Thoracic aorta (tissue), 2 donors: Measurements from ENCODE around the gene ATXN7. TPM values are rescaled to one million over a fixed set of nuclear protein-coding genes. Genes with fewer than 3 reads are reported as not detected.

ENCODE experiments used
- ATAC-seq: fragments of 150-250 bp; one replicate; pipeline ENCODE4 v1.8.0; 2017; ENCODE audit warnings: low read depth; ENCODE audit not compliant: insufficient number of reproducible peaks, low FRiP score
- DNase-seq: peaks from one replicate; pipeline ENCODE4 v3.0.0-alpha.2; 2020; ENCODE audit warnings: low spot score
- H3K27ac ChIP-seq, 2 donors: fragments of 200-600 bp; sonication (generic); 1 replicate in 1 of 2; 2 replicates in 1 of 2; pipeline ENCODE4 v1.5.1; 2016; ENCODE audit warnings: mild to moderate bottlenecking in 2 of 2, moderate library complexity in 2 of 2
- H3K27me3 ChIP-seq: fragments of 200-600 bp; sonication (generic); replicated peaks from 2 replicates; pipeline ENCODE4 v1.6.0; 2016; ENCODE audit warnings: mild to moderate bottlenecking; ENCODE audit not compliant: insufficient read depth
- H3K36me3 ChIP-seq: fragments of 200-600 bp; sonication (generic); one replicate; pipeline ENCODE4 v1.5.1; 2016
- H3K4me1 ChIP-seq, 2 donors: fragments of 200-600 bp; sonication (generic); 1 replicate in 1 of 2; 2 replicates in 1 of 2; pipeline versions ENCODE4 v1.5.1 to v1.6.0; 2016; ENCODE audit warnings: low read depth in 2 of 2, mild to moderate bottlenecking in 1 of 2; ENCODE audit not compliant: control insufficient read depth in 1 of 2
- H3K4me3 ChIP-seq: fragments of 200-600 bp; sonication (generic); 2 replicates; pipeline ENCODE4 v1.5.1; 2016; ENCODE audit warnings: mild to moderate bottlenecking
- H3K9me3 ChIP-seq: fragments of 200-600 bp; sonication (generic); 2 replicates; pipeline ENCODE4 v1.5.1; 2016
- total RNA-seq, 2 donors: library from RNA; depleted of rRNA; stranded (reverse); fragments of >200 nt; gene quantifications; one replicate each; pipeline versions ENCODE4 v1.1.0 to v1.2.3, GENCODE V29; 2016
- TF ChIP-seq, protein P1 (sequence below): fragments of 200-600 bp; sonication (generic); IDR thresholded peaks from one replicate; pipeline ENCODE4 v1.5.1; 2019; ENCODE audit warnings: antibody characterized with exemption

ATXN7 gene
- total RNA-seq, 2 donors from 2014 or later = 32.5 to 38.4 TPM

DNA sequence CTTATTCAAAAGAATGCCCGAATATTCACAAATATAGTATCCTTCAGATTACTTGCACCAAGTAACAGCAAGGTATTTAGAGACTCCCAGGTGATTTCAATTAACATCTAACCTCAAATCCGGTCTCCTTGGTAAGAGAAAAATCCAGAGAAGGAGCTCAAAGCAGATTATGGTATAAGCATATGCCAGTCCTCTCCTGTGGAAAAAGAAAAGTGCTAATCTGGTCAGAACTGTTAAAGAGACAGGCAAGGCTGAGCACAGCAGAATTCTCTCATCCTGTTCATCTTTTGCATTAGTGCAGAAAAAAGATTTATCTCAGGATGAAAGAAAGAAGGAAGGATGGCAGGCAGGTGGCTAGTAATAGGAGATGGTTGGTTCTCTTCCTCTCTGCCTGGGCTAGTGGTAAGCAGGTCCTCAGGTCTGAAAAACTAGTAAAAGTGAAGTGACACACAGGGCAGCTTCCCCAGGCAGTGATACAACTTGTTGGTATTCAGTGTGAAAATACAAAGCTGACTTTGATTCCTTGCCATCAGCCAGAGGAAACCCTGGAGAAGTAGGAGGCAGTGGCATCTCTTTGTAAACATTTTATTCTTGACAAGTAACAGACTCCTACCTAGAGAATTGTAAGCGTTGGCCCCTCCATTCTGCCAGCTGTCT, 14.2 kb downstream of the ATXN7 start:
- no peaks in the 10 kb centered on the region for H3K36me3 ChIP-seq
- TF ChIP-seq, protein P1, sequence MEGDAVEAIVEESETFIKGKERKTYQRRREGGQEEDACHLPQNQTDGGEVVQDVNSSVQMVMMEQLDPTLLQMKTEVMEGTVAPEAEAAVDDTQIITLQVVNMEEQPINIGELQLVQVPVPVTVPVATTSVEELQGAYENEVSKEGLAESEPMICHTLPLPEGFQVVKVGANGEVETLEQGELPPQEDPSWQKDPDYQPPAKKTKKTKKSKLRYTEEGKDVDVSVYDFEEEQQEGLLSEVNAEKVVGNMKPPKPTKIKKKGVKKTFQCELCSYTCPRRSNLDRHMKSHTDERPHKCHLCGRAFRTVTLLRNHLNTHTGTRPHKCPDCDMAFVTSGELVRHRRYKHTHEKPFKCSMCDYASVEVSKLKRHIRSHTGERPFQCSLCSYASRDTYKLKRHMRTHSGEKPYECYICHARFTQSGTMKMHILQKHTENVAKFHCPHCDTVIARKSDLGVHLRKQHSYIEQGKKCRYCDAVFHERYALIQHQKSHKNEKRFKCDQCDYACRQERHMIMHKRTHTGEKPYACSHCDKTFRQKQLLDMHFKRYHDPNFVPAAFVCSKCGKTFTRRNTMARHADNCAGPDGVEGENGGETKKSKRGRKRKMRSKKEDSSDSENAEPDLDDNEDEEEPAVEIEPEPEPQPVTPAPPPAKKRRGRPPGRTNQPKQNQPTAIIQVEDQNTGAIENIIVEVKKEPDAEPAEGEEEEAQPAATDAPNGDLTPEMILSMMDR = no peak
- no peak overlapping the region for H3K4me3 ChIP-seq
- H3K9me3 ChIP-seq = no peaks in the 10 kb centered on the region
- H3K27ac ChIP-seq = no peak overlapping the region
- DNase-seq (no peak), ATAC-seq (no peak)
- H3K4me1 ChIP-seq = peaks cover 10 to 30% of the 10 kb centered on the region in 2 donors
- no peaks in the 10 kb centered on the region for H3K27me3 ChIP-seq

DNA sequence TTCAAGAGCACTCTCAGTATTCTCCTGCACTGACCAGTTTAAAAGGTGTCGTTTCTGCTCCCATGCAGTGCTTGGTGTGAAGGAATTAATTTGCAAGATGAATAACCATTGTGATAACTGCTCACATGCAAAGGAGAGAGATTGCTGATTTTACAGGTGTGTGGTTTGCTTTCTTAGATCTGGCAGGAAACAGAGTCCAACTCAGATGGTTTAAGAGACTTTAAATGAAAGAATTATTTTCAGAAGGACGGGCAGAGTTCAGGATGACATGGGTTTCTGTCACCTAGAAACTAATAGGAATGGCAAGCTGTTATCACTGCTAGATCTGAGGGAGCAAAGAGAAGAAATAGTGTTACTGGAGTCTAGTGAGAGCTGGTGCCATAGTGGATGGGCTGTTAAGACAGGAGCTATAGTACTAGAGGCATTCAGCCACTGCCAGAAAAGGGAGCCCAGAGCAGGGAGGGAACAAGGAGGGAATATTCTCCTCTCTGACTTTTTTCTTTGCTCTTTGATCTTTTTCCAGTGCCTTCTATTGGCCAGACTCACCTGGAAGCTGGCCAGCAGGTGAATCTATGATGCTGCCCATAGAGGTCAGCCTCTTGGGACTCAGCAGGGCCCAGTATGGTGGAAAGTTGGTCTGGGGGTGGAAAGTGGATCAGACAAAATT, 14.9 kb downstream of the ATXN7 start:
- H3K36me3 ChIP-seq = no peaks in the 10 kb centered on the region
- H3K27me3 ChIP-seq = no peaks in the 10 kb centered on the region
- no peak overlapping the region for H3K4me3 ChIP-seq
- TF ChIP-seq, protein P1 = no peak
- no peak for DNase-seq
- H3K4me1 ChIP-seq = peaks cover 10 to 30% of the 10 kb centered on the region in 2 donors
- no peak for ATAC-seq
- H3K9me3 ChIP-seq = no peaks in the 10 kb centered on the region
- no peak overlapping the region for H3K27ac ChIP-seq

DNA sequence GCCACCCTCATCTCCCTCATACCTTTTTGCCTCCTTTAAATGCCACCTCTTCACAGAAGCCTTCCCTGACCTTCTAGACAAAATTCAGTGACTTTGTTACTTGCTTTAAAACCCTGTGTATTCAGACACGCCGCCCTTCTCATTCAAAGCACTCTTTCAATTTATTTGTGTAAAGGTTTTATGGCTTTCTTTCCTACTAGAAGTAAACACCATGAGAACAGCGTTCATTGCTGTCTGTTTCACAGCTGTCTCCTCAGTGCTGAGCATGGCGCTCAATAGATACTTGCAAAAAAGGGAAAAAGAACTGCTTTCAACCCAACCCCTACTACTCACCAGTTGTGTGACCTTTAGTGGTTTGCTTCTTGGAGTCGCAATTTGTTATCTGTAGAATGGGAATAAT, 17.0 kb downstream of the ATXN7 start:
- Histone ChIP-seq H3K9me3 (no peaks in the 10 kb centered on the region), H3K27me3 (no peaks in the 10 kb centered on the region), H3K27ac (no peak overlapping the region), H3K4me1 (peaks cover 4 to 23% of the 10 kb centered on the region in 2 donors), H3K36me3 (no peaks in the 10 kb centered on the region), H3K4me3 (no peak overlapping the region)
- TF ChIP-seq, protein P1 = no peak
- DNase-seq = no peak
- no peak for ATAC-seq

DNA sequence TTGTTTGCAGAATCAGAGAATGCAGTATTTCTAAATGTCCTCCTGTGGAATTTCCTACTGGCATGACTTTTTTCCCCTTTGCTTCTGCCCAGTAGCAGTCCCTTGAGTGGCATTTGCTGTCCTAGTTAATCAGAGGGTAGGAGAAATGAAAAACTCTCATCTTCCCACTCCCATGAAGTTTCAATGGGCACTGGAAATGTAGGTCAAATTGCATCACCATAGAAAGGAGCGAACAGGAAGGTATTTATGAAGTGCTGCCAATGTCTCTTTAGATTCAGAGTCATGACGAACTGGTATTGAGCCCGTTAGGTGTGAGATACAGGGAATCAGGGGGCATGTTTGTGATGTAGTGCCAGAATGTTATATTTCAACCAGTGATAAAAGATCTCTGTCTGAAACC, 23.2 kb downstream of the ATXN7 start:
- H3K36me3 ChIP-seq = no peaks in the 10 kb centered on the region
- H3K4me3 ChIP-seq = no peak overlapping the region
- ATAC-seq = no peak

DNA sequence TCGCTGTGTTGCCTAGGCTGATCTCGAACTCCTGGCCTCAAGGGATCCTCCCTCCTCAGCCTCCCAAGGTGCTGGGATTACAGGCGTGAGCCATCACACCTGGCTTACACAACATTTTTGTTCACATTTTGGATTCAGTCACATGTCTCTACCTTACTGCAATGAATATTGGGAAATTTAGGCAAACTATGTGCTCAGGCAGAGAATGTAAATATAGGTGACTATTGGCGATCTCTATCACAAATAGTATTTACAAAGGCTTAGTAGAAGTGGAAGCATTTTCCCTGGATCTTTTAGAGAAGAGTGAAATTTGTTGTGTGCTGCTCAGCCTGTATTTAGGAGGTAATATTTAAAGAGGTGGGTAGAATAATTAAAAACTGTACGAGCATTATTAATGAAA, 27.9 kb downstream of the ATXN7 start:
- Histone ChIP-seq H3K27ac (no peak overlapping the region), H3K4me3 (no peak overlapping the region), H3K27me3 (no peaks in the 10 kb centered on the region), H3K4me1 (peaks cover 28 to 41% of the 10 kb centered on the region in 2 donors), H3K9me3 (no peaks in the 10 kb centered on the region), H3K36me3 (no peaks in the 10 kb centered on the region)
- ATAC-seq = no peak
- TF ChIP-seq, protein P1 = no peak
- no peak for DNase-seq

More for the DNA sequence above, 23.2 kb downstream of the ATXN7 start:
- H3K27me3 ChIP-seq = no peaks in the 10 kb centered on the region
- no peaks in the 10 kb centered on the region for H3K9me3 ChIP-seq
- no peak overlapping the region for H3K27ac ChIP-seq
- TF ChIP-seq, protein P1 = no peak
- H3K4me1 ChIP-seq = peaks cover 13% of the 10 kb centered on the region in 2 donors
- DNase-seq = no peak
